ENCODE results near the gene ARFGEF2. TPM values are rescaled to one million over a fixed set of nuclear protein-coding genes. Genes with fewer than 3 reads are reported as not detected.

ARFGEF2 gene
- total RNA-seq, 1 donor from 2014 or later, result 36.1 TPM

- TF ChIP-seq CTCF (IDR thresholded peaks at IDR 0.05; ENCODE audit: insufficient read depth, low read length, severe bottlenecking), result no peak
- DNase-seq (ENCODE audit: low read depth) (no peak), FAIRE-seq (no peak)
- H3K4me3 ChIP-seq (ENCODE audit: low read depth, low read length), result no peak overlapping the region
- H3K36me3 ChIP-seq (ENCODE audit: control insufficient read depth, insufficient read depth, low read length), result no peaks in the 10 kb centered on the region
- H3K27me3 ChIP-seq (ENCODE audit: control insufficient read depth, insufficient read depth, low read length), result peaks cover 6% of the 10 kb centered on the region
Measured at GRCh38 chr20:48901326-48901725, 20.2 kb upstream of the ARFGEF2 start.

DNA sequence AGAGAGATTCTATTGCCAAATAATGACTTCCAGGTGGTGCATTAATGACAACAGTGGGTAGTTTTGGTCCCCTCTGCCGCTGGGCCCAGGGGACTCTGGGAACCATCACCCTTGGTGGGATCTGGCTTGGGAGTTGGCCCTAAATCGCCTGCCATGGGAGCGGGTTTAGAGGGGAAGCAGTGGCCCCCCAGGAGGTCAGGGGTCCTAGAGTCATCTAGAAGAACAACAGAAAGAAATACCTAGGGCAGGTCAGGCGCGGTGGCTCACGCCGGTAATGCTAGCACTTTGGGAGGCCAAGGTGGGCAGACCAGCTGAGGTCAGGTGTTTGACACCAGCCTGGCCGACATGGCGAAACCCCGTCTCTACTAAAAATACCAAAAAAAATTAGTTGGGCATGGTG is 17.8 kb upstream of the ARFGEF2 start:
- Histone ChIP-seq H3K27me3 (ENCODE audit: control insufficient read depth, insufficient read depth, low read length) (peaks cover 8% of the 10 kb centered on the region), H3K4me3 (ENCODE audit: low read depth, low read length) (no peak overlapping the region), H3K36me3 (ENCODE audit: control insufficient read depth, insufficient read depth, low read length) (no peaks in the 10 kb centered on the region)
- DNase-seq (ENCODE audit: low read depth) (no peak), FAIRE-seq (no peak)
- TF ChIP-seq CTCF (IDR thresholded peaks at IDR 0.05; ENCODE audit: insufficient read depth, low read length, severe bottlenecking), result no peak

DNA sequence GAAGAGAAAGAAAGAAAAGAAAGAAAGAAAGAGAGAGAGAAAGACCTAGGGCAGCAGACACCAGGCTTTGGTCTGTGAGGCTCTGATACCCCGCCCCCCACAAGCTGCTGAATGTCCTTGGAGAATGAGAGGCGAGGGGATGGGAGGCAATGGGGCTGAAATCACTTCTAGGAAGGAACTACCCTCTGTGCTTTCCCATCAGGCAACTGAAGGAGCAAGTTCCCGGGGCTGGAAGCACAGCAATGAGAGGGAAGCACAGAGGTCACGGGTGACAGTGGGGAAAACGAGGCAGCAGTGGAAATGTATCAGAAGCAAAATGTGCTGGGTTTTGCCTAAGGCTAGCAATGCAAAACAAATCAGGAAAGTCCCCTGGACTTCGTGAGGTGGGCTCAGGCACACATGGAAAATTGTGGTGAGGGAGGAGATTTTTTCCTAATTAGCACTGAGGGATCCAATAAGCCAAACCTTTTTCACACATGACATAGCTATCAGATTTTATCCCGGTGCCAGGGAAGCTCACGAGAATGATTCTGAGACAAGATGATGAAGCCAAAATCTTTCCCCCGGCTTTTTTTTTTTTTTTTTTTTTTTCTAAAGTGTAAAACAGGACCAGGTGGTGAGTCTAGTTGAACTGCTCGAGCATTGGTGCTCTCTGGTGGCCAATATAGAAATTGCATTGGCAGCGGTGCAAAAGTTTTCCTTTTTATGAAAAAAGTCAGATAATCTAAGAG is 16.8 kb upstream of the ARFGEF2 start:
- Histone ChIP-seq H3K27me3 (ENCODE audit: control insufficient read depth, insufficient read depth, low read length) (peaks cover 7% of the 10 kb centered on the region), H3K36me3 (ENCODE audit: control insufficient read depth, insufficient read depth, low read length) (no peaks in the 10 kb centered on the region), H3K4me3 (ENCODE audit: low read depth, low read length) (no peak overlapping the region)
- DNase-seq (ENCODE audit: low read depth), result peak; percentile 43
- peak; percentile 65 for TF ChIP-seq CTCF (IDR thresholded peaks at IDR 0.05; ENCODE audit: insufficient read depth, low read length, severe bottlenecking)
- FAIRE-seq, result no peak

- no peak overlapping the region for H3K4me3 ChIP-seq (ENCODE audit: low read depth, low read length)
- FAIRE-seq (no peak), DNase-seq (ENCODE audit: low read depth) (no peak)
- no peaks in the 10 kb centered on the region for H3K36me3 ChIP-seq (ENCODE audit: control insufficient read depth, insufficient read depth, low read length)
- H3K27me3 ChIP-seq (ENCODE audit: control insufficient read depth, insufficient read depth, low read length), result peaks cover 7% of the 10 kb centered on the region
- TF ChIP-seq CTCF (IDR thresholded peaks at IDR 0.05; ENCODE audit: insufficient read depth, low read length, severe bottlenecking), result no peak
Measured at GRCh38 chr20:48905297-48905647, 16.2 kb upstream of the ARFGEF2 start.

GRCh38 chr20:48906221-48906877 is 15.2 kb upstream of the ARFGEF2 start:
- no peaks in the 10 kb centered on the region for H3K36me3 ChIP-seq (ENCODE audit: control insufficient read depth, insufficient read depth, low read length)
- TF ChIP-seq CTCF (IDR thresholded peaks at IDR 0.05; ENCODE audit: insufficient read depth, low read length, severe bottlenecking), result no peak
- DNase-seq (ENCODE audit: low read depth), result no peak
- no peak for FAIRE-seq
- H3K27me3 ChIP-seq (ENCODE audit: control insufficient read depth, insufficient read depth, low read length), result peaks cover 7% of the 10 kb centered on the region
- no peak overlapping the region for H3K4me3 ChIP-seq (ENCODE audit: low read depth, low read length)

All from bronchial epithelial cell (primary cell).